ENCODE results near the gene EHMT2.
"Not testable (repeated sequence)": the region's sequence is repeated elsewhere in the genome, so short reads cannot be mapped to it uniquely, and the experiment has no call there.

- TF ChIP-seq CTCF (conservative IDR thresholded peaks at IDR 0.05; ENCODE audit: low read depth, low read length); RCOR1 (IDR thresholded peaks at IDR 0.05; ENCODE audit: insufficient replicate concordance, low read length); CEBPB (IDR thresholded peaks at IDR 0.05; ENCODE audit: low read depth, low read length); POLR2A (IDR thresholded peaks at IDR 0.05; ENCODE audit: low read depth, low read length); BHLHE40 (IDR thresholded peaks at IDR 0.05; ENCODE audit: low read depth, low read length); RAD21 (IDR thresholded peaks at IDR 0.05; ENCODE audit: low read length); SMC3 (IDR thresholded peaks at IDR 0.05; ENCODE audit: low read depth, low read length); ELK1 (IDR thresholded peaks at IDR 0.05; ENCODE audit: borderline replicate concordance, low read depth, low read length); USF2 (IDR thresholded peaks at IDR 0.05; ENCODE audit: low read depth, low read length); MAFK (IDR thresholded peaks at IDR 0.05; ENCODE audit: low read depth, low read length); MAZ (IDR thresholded peaks at IDR 0.05; ENCODE audit: borderline replicate concordance, low read depth, low read length); FOS (IDR thresholded peaks at IDR 0.05; ENCODE audit: low read depth, low read length): not testable (repeated sequence)
These were observed 28.9 kb downstream of the EHMT2 start for GRCh38 chr6:31868658-31868971.
